Lower lobe of right lung (tissue), 2 donors: ENCODE measurements around the gene ETV5. TPM values are rescaled to one million over a fixed set of nuclear protein-coding genes. Genes with fewer than 3 reads are reported as not detected.

Experiments used
- ATAC-seq, 2 donors: fragments of 200-7000 bp; cut with Tn5 transposase; one replicate each; pipeline ENCODE4 v1.9.1; 2020 to 2022; ENCODE audit warnings: mild to moderate bottlenecking in 2 of 2, moderate library complexity in 2 of 2
- DNase-seq: peaks from one replicate; pipeline ENCODE4 v3.0.0-alpha.2; 2020
- H3K27ac ChIP-seq: fragments of 200-600 bp; one replicate; pipeline ENCODE4 v1.8.0; 2022
- H3K27me3 ChIP-seq: fragments of 200-600 bp; one replicate; pipeline ENCODE4 v1.8.0; 2022; ENCODE audit warnings: low read depth
- H3K36me3 ChIP-seq: fragments of 200-600 bp; one replicate; pipeline ENCODE4 v1.8.0; 2022; ENCODE audit warnings: mild to moderate bottlenecking
- H3K4me1 ChIP-seq: fragments of 200-600 bp; one replicate; pipeline ENCODE4 v1.8.0; 2022
- H3K4me3 ChIP-seq: fragments of 200-600 bp; one replicate; pipeline ENCODE4 v1.8.0; 2022; ENCODE audit warnings: mild to moderate bottlenecking
- H3K9me3 ChIP-seq: fragments of 200-600 bp; one replicate; pipeline ENCODE4 v1.8.0; 2022
- CTCF ChIP-seq: fragments of 200-600 bp; IDR thresholded peaks from one replicate; pipeline ENCODE4 v1.8.0; 2022; ENCODE audit warnings: antibody characterized with exemption, mild to moderate bottlenecking
- intact Hi-C: fragments of 100-400 bp; cut with DNase I; formaldehyde crosslinking; loops from one replicate; pipeline ENCODE4 v1.11.0; 2022
- total RNA-seq: library from RNA; stranded (reverse); fragmentation: NEBNext Ultra II Directional; extraction: Animal tissue kit (Norgen Biotek cat#: 25700); gene quantifications from one replicate; pipeline ENCODE4 v1.2.1, GENCODE V29; 2021
- donor health status: DM: no; HTN: yes; CAD: no; lungs with severe emphysema.

Gene ETV5
- total RNA-seq, 1 donor from 2014 or later = 65.5 TPM

GRCh38 chr3:186079925-186080324 lies 29.0 kb downstream of the ETV5 start:
- intact Hi-C loops = no loop called here
- ATAC-seq (no peak), DNase-seq (no peak)
- H3K9me3 ChIP-seq = peaks cover 4% of the 10 kb centered on the region
- H3K4me1 ChIP-seq = no peaks in the 10 kb centered on the region
- H3K36me3 ChIP-seq = peaks cover 24% of the 10 kb centered on the region
- H3K4me3 ChIP-seq = no peak overlapping the region
- no peak overlapping the region for H3K27ac ChIP-seq
- H3K27me3 ChIP-seq = no peaks in the 10 kb centered on the region
- TF ChIP-seq CTCF = no peak

- DNase-seq (no peak), ATAC-seq (no peak)
- H3K4me3 ChIP-seq = no peak overlapping the region
- H3K36me3 ChIP-seq = peaks cover 24% of the 10 kb centered on the region
- intact Hi-C loops = no loop called here
- no peak for TF ChIP-seq CTCF
- H3K27ac ChIP-seq = no peak overlapping the region
- H3K9me3 ChIP-seq = peaks cover 4% of the 10 kb centered on the region
- no peaks in the 10 kb centered on the region for H3K4me1 ChIP-seq
- no peaks in the 10 kb centered on the region for H3K27me3 ChIP-seq
Measured at GRCh38 chr3:186077466-186077865, 31.4 kb downstream of the ETV5 start.

GRCh38 chr3:186075931-186076567 lies 32.8 kb downstream of the ETV5 start:
- intact Hi-C loops = no loop called here
- no peaks in the 10 kb centered on the region for H3K27me3 ChIP-seq
- no peak for TF ChIP-seq CTCF
- H3K9me3 ChIP-seq = peaks cover 4% of the 10 kb centered on the region
- DNase-seq (no peak), ATAC-seq (no peak)
- no peak overlapping the region for H3K4me3 ChIP-seq
- H3K36me3 ChIP-seq = peaks cover 24% of the 10 kb centered on the region
- H3K27ac ChIP-seq = no peak overlapping the region
- H3K4me1 ChIP-seq = no peaks in the 10 kb centered on the region

GRCh38 chr3:186075489-186075888 lies 33.4 kb downstream of the ETV5 start:
- H3K27me3 ChIP-seq = no peaks in the 10 kb centered on the region
- TF ChIP-seq CTCF = no peak
- H3K36me3 ChIP-seq = peaks cover 24% of the 10 kb centered on the region
- H3K4me1 ChIP-seq = no peaks in the 10 kb centered on the region
- H3K9me3 ChIP-seq = peaks cover 4% of the 10 kb centered on the region
- DNase-seq (no peak), ATAC-seq (no peak)
- intact Hi-C loops = no loop called here
- no peak overlapping the region for H3K27ac ChIP-seq
- no peak overlapping the region for H3K4me3 ChIP-seq

GRCh38 chr3:186073641-186074040 lies 35.2 kb downstream of the ETV5 start:
- intact Hi-C loops = no loop called here

More at GRCh38 chr3:186073641-186074040, 35.2 kb downstream of the ETV5 start:
- ATAC-seq = no peak
- no peaks in the 10 kb centered on the region for H3K4me1 ChIP-seq
- no peaks in the 10 kb centered on the region for H3K27me3 ChIP-seq
- no peak for DNase-seq
- H3K36me3 ChIP-seq = peaks cover 8% of the 10 kb centered on the region
- no peak overlapping the region for H3K4me3 ChIP-seq
- TF ChIP-seq CTCF = no peak
- H3K27ac ChIP-seq = no peak overlapping the region
- peaks cover 4% of the 10 kb centered on the region for H3K9me3 ChIP-seq
